ENCODE measurements around the gene TEAD1.
"Not testable (repeated sequence)": the region's sequence is repeated elsewhere in the genome, so short reads cannot be mapped to it uniquely, and the experiment has no call there.

TEAD1 gene

GRCh38 chr11:12864316-12865156, 190.3 kb downstream of the TEAD1 start:
- no peak for DNase-seq (ENCODE audit: low read depth)

- DNase-seq (ENCODE audit: low read depth), result no peak
These were observed 191.8 kb downstream of the TEAD1 start for GRCh38 chr11:12865863-12866595.

DNA sequence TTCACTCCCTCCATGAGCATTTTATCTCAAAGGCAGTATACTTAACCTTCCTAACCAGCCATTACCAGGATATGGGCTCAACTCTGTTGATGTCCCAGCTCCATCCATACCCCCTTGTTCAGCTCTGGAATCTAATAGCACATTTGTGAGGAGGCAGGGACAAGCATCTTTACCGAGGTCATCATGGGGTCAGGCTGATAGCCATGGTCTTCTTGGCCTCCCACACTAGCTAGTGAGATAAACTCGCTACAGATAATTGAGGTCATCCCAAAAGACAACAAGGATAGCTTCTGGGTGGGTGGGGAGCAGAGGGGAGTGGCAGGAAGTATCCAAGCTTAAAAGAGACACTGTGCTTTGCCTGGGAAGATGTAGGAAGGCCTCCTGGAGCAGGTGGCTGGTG, 193.3 kb downstream of the TEAD1 start:
- DNase-seq (ENCODE audit: low read depth), result no peak

GRCh38 chr11:12868315-12869073, 194.3 kb downstream of the TEAD1 start:
- DNase-seq (ENCODE audit: low read depth), result no peak

DNA sequence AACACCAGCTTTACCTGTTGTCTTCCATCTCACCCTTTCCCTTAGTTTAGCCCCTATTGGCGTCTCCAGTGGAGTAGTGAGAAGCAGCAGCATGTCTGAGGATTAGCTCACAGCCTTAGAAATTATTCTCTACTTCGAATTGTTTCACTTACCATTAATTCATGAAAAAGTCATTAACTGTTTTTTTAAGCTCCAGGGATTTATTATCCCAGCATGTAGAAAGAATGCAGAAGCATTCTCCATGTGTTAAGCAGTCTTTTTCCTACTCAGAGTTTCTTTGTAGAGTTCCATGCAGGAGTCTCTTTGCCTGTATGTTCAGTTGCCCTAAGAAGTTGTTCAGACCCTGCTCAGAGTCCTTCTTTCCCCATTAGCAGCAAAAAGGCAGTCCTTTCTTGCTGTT, 197.0 kb downstream of the TEAD1 start:
- DNase-seq (ENCODE audit: low read depth), result no peak

DNA sequence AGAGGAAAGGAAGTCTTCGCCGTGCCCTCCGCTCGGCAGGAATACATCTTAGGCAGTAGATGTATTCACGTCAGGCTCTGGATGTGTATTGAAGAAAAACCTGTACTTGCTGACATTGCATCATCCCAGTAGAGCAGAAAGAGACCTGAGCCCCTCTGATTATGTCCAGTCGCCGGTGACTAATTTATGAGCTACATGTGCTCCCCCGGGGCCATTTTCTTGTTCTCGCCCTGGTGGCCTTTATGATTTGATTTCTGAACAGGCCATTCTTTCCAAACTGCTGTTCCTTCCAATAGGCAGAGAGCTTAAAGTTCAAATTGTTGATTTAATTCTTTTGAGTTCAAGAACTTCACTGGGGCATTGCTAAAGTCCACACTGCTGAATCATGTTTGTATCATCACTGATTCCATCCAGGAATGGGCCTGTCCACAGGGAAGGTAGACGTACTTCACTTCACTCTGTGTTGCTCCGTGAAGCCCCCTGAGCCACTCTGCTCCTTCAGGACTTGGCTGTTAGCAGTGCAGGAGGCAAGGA, 197.6 kb downstream of the TEAD1 start:
- no peak for DNase-seq (ENCODE audit: low read depth)

- DNase-seq (ENCODE audit: low read depth), result no peak
These were observed 202.1 kb downstream of the TEAD1 start for GRCh38 chr11:12876340-12876739.

GRCh38 chr11:12876988-12877387, 202.8 kb downstream of the TEAD1 start:
- no peak for DNase-seq (ENCODE audit: low read depth)

GRCh38 chr11:12877508-12877907, 203.3 kb downstream of the TEAD1 start:
- DNase-seq (ENCODE audit: low read depth), result not testable (repeated sequence)

DNA sequence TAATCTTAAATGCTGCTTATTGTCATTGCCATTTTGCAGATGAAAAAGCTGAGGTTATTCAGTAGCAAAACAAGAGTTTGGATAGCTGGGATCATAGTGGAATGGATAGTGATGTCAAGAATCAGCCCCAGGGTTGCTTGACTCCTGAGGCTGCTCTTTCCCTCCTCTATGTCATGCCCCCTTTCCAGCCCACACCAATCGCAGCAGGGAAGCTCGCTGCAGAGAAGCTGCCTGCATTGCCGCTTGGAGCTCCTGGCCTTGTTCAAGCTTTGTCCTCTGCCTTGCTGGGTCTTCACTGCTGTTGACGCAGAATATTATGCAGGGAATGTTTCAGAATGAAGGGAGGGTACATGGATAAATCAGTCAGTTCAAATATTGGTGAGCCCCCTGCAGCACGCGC, 206.1 kb downstream of the TEAD1 start:
- DNase-seq (ENCODE audit: low read depth), result no peak

GRCh38 chr11:12882670-12883069, 208.4 kb downstream of the TEAD1 start:
- no peak for DNase-seq (ENCODE audit: low read depth)

DNA sequence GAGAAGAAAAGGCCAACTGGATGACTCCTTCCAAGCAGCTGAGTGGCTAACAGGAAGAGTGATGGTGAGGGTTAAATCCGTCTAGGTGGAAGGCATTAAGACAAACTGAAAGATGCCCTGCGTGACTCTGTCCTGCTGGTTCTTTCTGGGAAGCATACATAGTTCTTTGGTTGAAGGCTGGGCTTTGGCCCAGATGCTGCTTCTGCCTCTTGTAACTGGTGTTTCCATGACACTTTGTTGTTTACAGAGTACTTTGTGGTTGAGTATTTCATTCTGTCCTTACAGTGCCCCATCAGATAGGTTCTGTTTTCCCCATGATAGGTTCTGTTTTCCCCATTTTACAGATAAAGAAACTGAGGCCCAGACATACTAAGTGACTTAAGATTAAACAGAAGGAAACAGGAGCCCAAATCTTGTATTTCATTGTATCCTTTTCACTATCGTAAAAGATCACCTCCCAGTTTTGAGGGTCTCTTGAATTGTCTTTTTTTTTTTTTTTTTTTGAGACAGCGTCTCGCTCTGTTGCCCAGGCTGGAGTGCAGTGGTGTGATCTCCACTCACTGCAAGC, 210.6 kb downstream of the TEAD1 start:
- no peak for DNase-seq (ENCODE audit: low read depth)

DNA sequence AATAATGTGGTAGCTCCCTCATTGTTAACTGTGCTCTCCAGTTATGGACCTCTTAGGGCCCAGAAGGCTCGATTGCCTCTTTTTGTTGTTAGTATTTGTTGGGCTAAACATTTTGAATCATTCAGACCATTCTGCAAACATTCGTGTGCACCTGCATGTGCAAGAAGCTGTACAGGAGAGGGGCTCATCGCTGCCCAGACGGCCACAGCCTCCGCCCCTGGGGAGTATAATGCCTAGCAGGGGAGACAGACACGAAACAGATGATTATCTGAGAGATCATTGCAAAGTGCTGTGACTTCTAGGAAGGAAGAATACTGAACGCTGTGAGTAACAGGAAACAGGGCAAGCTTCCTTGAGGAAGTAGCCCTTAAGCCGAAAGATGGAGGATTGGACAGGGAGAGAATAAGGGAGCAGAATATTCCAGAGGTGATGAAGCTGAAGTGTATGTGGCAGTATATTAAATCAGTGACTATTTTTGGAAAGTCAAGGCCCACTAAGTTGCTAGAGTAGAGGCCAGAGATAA, 211.6 kb downstream of the TEAD1 start:
- DNase-seq (ENCODE audit: low read depth), result no peak

GRCh38 chr11:12886508-12886907, 212.3 kb downstream of the TEAD1 start:
- no peak for DNase-seq (ENCODE audit: low read depth)

DNA sequence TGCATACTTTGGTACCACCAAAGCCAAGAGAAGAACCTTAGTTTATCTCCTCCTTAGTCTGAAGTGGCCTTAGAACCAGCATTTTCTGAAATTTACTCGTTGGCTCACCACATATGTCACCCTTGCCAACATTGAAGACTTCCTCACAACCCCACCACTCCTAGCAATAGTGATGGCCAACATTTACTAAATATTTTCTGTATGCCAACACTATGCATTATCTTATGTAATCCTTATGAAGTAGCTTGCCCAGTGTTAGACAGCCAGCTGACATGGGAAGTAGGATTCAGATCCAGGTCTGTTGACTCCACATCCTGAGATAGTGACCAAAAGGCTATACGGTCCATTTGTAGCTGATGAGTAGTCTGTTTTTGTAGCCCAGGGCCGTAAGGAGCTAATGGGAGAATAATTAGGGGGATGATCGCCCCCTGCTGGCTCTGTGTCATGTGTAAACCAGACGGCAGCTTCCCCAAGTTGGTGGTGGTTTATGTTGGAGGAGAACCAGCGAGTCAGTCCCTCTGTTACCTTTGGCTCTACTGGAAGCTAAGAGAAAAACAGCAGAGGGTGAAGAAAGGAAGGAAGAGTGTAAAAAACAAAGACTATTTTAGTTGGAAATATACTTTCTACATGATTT, 214.4 kb downstream of the TEAD1 start:
- DNase-seq (ENCODE audit: low read depth), result peak; percentile 71

- DNase-seq (ENCODE audit: low read depth), result no peak
These were observed 215.0 kb downstream of the TEAD1 start for GRCh38 chr11:12889243-12889642.

- DNase-seq (ENCODE audit: low read depth), result no peak
These were observed 216.3 kb downstream of the TEAD1 start for GRCh38 chr11:12890476-12890875.

DNA sequence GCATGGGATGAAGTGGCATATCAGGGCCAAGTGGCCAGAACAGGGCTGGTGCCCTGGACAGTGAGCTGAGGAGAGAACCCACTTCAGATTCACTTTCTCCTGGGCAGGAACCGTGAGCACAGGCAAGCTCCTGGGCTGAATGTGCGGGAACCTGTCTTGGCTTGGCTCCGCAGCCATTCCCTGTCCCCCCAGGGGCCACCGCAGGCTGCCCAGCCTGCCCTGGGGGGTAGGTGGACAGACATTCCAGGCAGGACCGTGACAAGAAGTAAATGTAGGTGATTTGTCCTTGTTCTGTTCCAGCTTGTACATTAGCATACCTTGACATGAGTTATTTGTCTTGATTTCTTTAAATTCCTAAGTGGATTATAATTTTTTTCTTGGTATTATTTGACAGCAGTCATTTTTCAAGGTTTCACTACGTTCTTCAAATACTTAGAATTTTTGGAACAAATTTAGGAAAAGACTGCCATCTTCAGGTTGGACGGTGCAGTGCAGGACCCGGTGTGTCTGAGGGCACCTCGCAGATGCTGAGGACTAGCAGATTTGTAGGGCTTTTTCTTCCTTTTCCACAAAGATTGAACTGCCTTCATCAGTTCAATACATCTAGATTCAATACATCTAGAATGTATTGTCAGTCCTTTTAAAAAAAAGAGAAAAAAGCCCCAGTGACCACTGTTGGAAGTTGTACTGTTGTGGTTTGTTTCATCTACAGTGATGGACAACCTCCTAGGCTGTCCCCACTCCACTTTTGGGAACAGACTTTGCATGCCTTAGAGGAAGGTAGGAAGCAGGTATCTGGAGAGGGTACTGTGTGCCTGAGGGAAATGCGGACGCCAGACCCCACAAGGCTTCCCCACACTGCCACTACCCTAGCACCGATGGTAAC, 219.8 kb downstream of the TEAD1 start:
- DNase-seq (ENCODE audit: low read depth), result peak; percentile 57

- no peak for DNase-seq (ENCODE audit: low read depth)
These were observed 223.2 kb downstream of the TEAD1 start for GRCh38 chr11:12897390-12897789.

DNA sequence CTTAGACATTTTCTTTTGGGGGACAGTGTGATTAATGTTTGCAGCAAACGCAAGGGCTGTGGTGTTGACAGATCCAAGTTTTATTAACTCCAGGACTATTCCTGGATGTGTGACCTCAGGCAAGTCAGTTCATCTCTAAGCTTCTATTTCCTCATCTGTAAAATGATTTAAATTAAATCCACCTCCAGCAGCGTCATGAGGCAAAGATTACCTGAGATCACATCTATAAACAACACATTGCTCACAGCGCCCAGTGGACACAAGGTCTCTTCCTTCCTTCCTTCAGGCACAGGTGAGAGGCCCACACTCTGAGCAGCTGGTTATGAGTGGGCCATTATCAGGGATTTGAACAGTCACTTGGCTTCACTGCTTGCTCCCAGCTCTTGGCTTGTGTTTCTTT, 223.6 kb downstream of the TEAD1 start:
- DNase-seq (ENCODE audit: low read depth), result no peak
